SK-N-SH (cell line): Measurements from ENCODE around the gene FTL. TPM values are rescaled to one million over a fixed set of nuclear protein-coding genes. Genes with fewer than 3 reads are reported as not detected.
A peak's percentile ranks its signal among the peaks of the same experiment; 100 is the strongest.

Experiments used
- CTCF ChIA-PET: fragments of 300-600, 350-600 bp; formaldehyde crosslinking; extraction: SDS; loops from one replicate; lab custom pipeline; 2021; lab: Yijun Ruan, JAX
- POLR2A ChIA-PET: fragments of 350-600 bp; sonication (Branson Sonifier 250); formaldehyde crosslinking; extraction: SDS; loops from one replicate; lab custom pipeline; 2020; ENCODE audit warnings: antibody characterized with exemption, inconsistent platforms; lab: Yijun Ruan, JAX
- DNase-seq: peaks from one replicate; pipeline ENCODE4 v3.0.0; 2012
- H2AFZ ChIP-seq: fragments of 200-600 bp; sonication (generic); 2 replicates; pipeline ENCODE4 v1.8.1; 2016; ENCODE audit warnings: antibody characterized with exemption, mild to moderate bottlenecking, low read depth
- H3F3A ChIP-seq: fragments of 200-600 bp; sonication (generic); replicated peaks from 2 replicates; pipeline ENCODE3; 2016; ENCODE audit warnings: antibody characterized with exemption, mild to moderate bottlenecking; ENCODE audit not compliant: insufficient read depth
- H3K27ac ChIP-seq, 2 experiments: fragments of 200-500 bp in 1 of 2; fragments of 200-600 bp in 1 of 2; sonication (Bioruptor generic) in 1 of 2; sonication (generic), shearing (Covaris generic) in 1 of 2; 2 replicates each; pipeline versions ENCODE4 v1.5.1 to v1.6.1; 2014 to 2016; ENCODE audit warnings: low read depth in 2 of 2, inconsistent platforms in 1 of 2, low read length in 1 of 2, mild to moderate bottlenecking in 1 of 2, mixed read lengths in 1 of 2
- H3K27me3 ChIP-seq: fragments of 200-600 bp; sonication (generic), shearing (Covaris generic); 2 replicates; pipeline ENCODE4 v1.6.1; 2016; ENCODE audit warnings: mixed run types; ENCODE audit not compliant: insufficient read depth
- H3K36me3 ChIP-seq, 2 experiments: fragments of 200-500 bp in 1 of 2; fragments of 200-600 bp in 1 of 2; sonication (Bioruptor generic) in 1 of 2; sonication (generic) in 1 of 2; replicated peaks in 1 of 2; 2 replicates each; pipeline versions ENCODE3 to v1.5.1; 2014 to 2016; ENCODE audit warnings: low read length in 1 of 2, mild to moderate bottlenecking in 1 of 2; ENCODE audit not compliant: insufficient read depth in 2 of 2, control insufficient read depth in 1 of 2
- H3K4me1 ChIP-seq, 2 experiments: fragments of 200-500 bp in 1 of 2; fragments of 200-600 bp in 1 of 2; sonication (Bioruptor generic) in 1 of 2; sonication (generic), shearing (Covaris generic) in 1 of 2; 2 replicates each; pipeline versions ENCODE4 v1.5.1 to v1.6.1; 2014 to 2016; ENCODE audit warnings: low read depth in 1 of 2, low read length in 1 of 2, mixed run types in 1 of 2; ENCODE audit not compliant: insufficient read depth in 2 of 2, control insufficient read depth in 1 of 2
- H3K4me2 ChIP-seq: fragments of 200-600 bp; sonication (generic), shearing (Covaris generic); 2 replicates; pipeline ENCODE4 v1.6.1; 2017; ENCODE audit warnings: mixed run types
- H3K4me3 ChIP-seq, 2 experiments: fragments of 200-500 bp in 1 of 2; fragments of 200-600 bp in 1 of 2; sonication (Bioruptor generic) in 1 of 2; sonication (generic), shearing (Covaris generic) in 1 of 2; 2 replicates each; pipeline versions ENCODE4 v1.5.1 to v1.8.1; 2014 to 2016; ENCODE audit warnings: low read depth in 2 of 2, inconsistent platforms in 1 of 2, low read length in 1 of 2, mild to moderate bottlenecking in 1 of 2, mixed read lengths in 1 of 2, moderate library complexity in 1 of 2
- H3K79me2 ChIP-seq: fragments of 200-600 bp; sonication (generic); 2 replicates; pipeline ENCODE4 v1.8.1; 2017; ENCODE audit warnings: mild to moderate bottlenecking; ENCODE audit not compliant: insufficient read depth
- H3K9ac ChIP-seq: fragments of 200-600 bp; sonication (generic); 2 replicates; pipeline ENCODE4 v1.6.1; 2017; ENCODE audit warnings: mixed run types
- H3K9me2 ChIP-seq: fragments of 200-600 bp; sonication (generic); 2 replicates; pipeline ENCODE4 v1.6.1; 2017; ENCODE audit warnings: mixed run types
- H3K9me3 ChIP-seq: fragments of 200-600 bp; sonication (generic); 2 replicates; pipeline ENCODE4 v1.6.1; 2017; ENCODE audit warnings: mixed run types, mild to moderate bottlenecking, moderate library complexity
- H4K20me1 ChIP-seq: fragments of 200-600 bp; sonication (generic); 2 replicates; pipeline ENCODE4 v1.6.1; 2017; ENCODE audit warnings: mild to moderate bottlenecking, mixed run types; ENCODE audit not compliant: insufficient read depth
- CHD2 ChIP-seq: fragments of 150-350 bp; IDR thresholded peaks from 2 replicates; pipeline ENCODE4 v1.6.1; 2018; ENCODE audit warnings: low read length; ENCODE audit not compliant: partially characterized antibody
- CTCF ChIP-seq: fragments of 200-600 bp; sonication (generic); IDR thresholded peaks from 2 replicates; pipeline ENCODE4 v1.6.1; 2017; ENCODE audit warnings: antibody characterized with exemption, mild to moderate bottlenecking, moderate library complexity
- ELF1 ChIP-seq: IDR thresholded peaks from 2 replicates; pipeline ENCODE4 v1.4.0; 2012
- EP300 ChIP-seq, 2 experiments: IDR thresholded peaks; 2 replicates each; pipeline versions ENCODE4 v1.4.0 to v1.6.1; 2012; ENCODE audit warnings: borderline replicate concordance in 1 of 2, low read depth in 1 of 2, low read length in 1 of 2
- EZH2phosphoT487 ChIP-seq: fragments of 200-600 bp; sonication (generic); IDR thresholded peaks from 2 replicates; pipeline ENCODE4 v1.6.1; 2017; ENCODE audit warnings: low read depth, mixed run types, mild to moderate bottlenecking, antibody characterized with exemption, moderate library complexity, borderline replicate concordance
- FOSL2 ChIP-seq: IDR thresholded peaks from 2 replicates; pipeline ENCODE4 v1.4.0; 2012; ENCODE audit warnings: low read depth, mild to moderate bottlenecking, moderate library complexity, borderline replicate concordance
- MEF2A ChIP-seq: IDR thresholded peaks from 2 replicates; pipeline ENCODE4 v1.4.0; 2012; ENCODE audit warnings: low read depth, borderline replicate concordance
- MXI1 ChIP-seq: IDR thresholded peaks from 2 replicates; pipeline ENCODE4 v1.6.1; 2012; ENCODE audit warnings: mild to moderate bottlenecking, low read depth, low read length, improper control_type of control experiment
- NFIC ChIP-seq: IDR thresholded peaks from 2 replicates; pipeline ENCODE4 v1.4.0; 2012; ENCODE audit warnings: borderline replicate concordance
- NRF1 ChIP-seq: IDR thresholded peaks from 2 replicates; pipeline ENCODE4 v1.6.1; 2012; ENCODE audit warnings: low read depth, mild to moderate bottlenecking, low read length
- PBX3 ChIP-seq: IDR thresholded peaks from 2 replicates; pipeline ENCODE4; 2012
- POLR2AphosphoS5 ChIP-seq: IDR thresholded peaks from 2 replicates; pipeline ENCODE4 v1.6.1; 2012; ENCODE audit warnings: low read depth, low read length
- RAD21 ChIP-seq: IDR thresholded peaks from 2 replicates; pipeline ENCODE4 v1.6.1; 2012; ENCODE audit warnings: mild to moderate bottlenecking, low read length
- RFX5 ChIP-seq: IDR thresholded peaks from 2 replicates; pipeline ENCODE4 v1.6.1; 2012; ENCODE audit warnings: mild to moderate bottlenecking, improper control_type of control experiment, low read length
- SMC3 ChIP-seq: IDR thresholded peaks from 2 replicates; pipeline ENCODE4 v1.6.1; 2012; ENCODE audit warnings: low read depth, low read length, improper control_type of control experiment
- TAF1 ChIP-seq: IDR thresholded peaks from 2 replicates; pipeline ENCODE4 v1.6.1; 2012; ENCODE audit warnings: low read depth, mild to moderate bottlenecking, low read length, moderate library complexity, borderline replicate concordance
- ZBTB33 ChIP-seq: IDR thresholded peaks from 2 replicates; pipeline ENCODE4 v1.4.0; 2012; ENCODE audit warnings: low read depth, borderline replicate concordance
- WGBS: methylation state at CpG from one replicate; pipeline ENCODE4 v1.1.6; 2017; ENCODE audit warnings: low lambda C conversion rate; 5-methylcytosine and 5-hydroxymethylcytosine counted together
- polyA plus RNA-seq, 3 experiments: library from polyadenylated mRNA; depleted of rRNA; stranded (reverse); fragments of >200 nt; gene quantifications; 2 replicates each; pipeline ENCODE4 v1.2.3, GENCODE V29; 2012

The FTL gene
- polyA plus RNA-seq, 1 of the 3 experiments (the other 2 are of a cell fraction) = 875 TPM

- peaks cover 0 to 17% of the 10 kb centered on the region in 2 experiments; a peak in 1 of 4 replicates for H3K4me1 ChIP-seq
- H3K9ac ChIP-seq = peak overlapping the region; percentile 96
- no peaks in the 10 kb centered on the region for H3K9me2 ChIP-seq
- peak overlapping the region; percentile 58 to 82; a peak in 3 of 4 replicates for H3K27ac ChIP-seq
- peak overlapping the region; percentile 74 to 99 for H3K4me3 ChIP-seq
- peaks cover 73% of the 10 kb centered on the region for H3K79me2 ChIP-seq
- H3K4me2 ChIP-seq = peak overlapping the region; percentile 100
- H4K20me1 ChIP-seq = no peaks in the 10 kb centered on the region
- WGBS = 38% methylated on average over 6 of the region's 8 CpGs
- ChIA-PET CTCF (interaction anchor here (0.9 to 6.2 kb wide), 9 partner anchors 8 to 204 kb away, joined by 3 to 54 read pairs (median 12); partner anchors contain the start of gene FTL), POLR2A (interaction anchor here (0.6 kb wide), 1 partner anchor 253 kb away, joined by 3 read pairs; no protein-coding TSS in a partner anchor)
- H2AFZ ChIP-seq = peak overlapping the region; percentile 69; the same call in 1 of the 2 replicates
- TF ChIP-seq POLR2AphosphoS5 (peak; percentile 47; the same call in 1 of the 2 replicates), TAF1 (peak; percentile 56; the same call in 1 of the 2 replicates), FOSL2 (no peak), CTCF (no peak), EP300 (IDR thresholded peaks at IDR 0.05; ENCODE audit: borderline replicate concordance in 1 of 2, low read depth in 1 of 2, low read length in 1 of 2) (no peak), NRF1 (peak; percentile 48), CHD2 (no peak), RFX5 (no peak), ELF1 (no peak), NFIC (no peak), ZBTB33 (no peak), PBX3 (no peak), SMC3 (no peak), EZH2phosphoT487 (no peak), MXI1 (no peak; the same call in 1 of the 2 replicates), MEF2A (no peak), RAD21 (no peak)
- no peaks in the 10 kb centered on the region for H3K9me3 ChIP-seq
- peaks cover 0 to 21% of the 10 kb centered on the region in 2 experiments for H3K36me3 ChIP-seq
- peak; percentile 59 for DNase-seq
- no peaks in the 10 kb centered on the region for H3K27me3 ChIP-seq
- peaks cover 8% of the 10 kb centered on the region for H3F3A ChIP-seq
Observed at GRCh38 chr19:48991873-48992580, 26.9 kb downstream of the FTL start.
